ENCODE data around the gene GNAQ. TPM values are rescaled to one million over a fixed set of nuclear protein-coding genes. Genes with fewer than 3 reads are reported as not detected.
A peak's percentile ranks its signal among the peaks of the same experiment; 100 is the strongest.
"Not testable (repeated sequence)": the region's sequence is repeated elsewhere in the genome, so short reads cannot be mapped to it uniquely, and the experiment has no call there.

GNAQ gene
- total RNA-seq, 2 donors from 2014 or later = 84.1 to 86.5 TPM

DNA sequence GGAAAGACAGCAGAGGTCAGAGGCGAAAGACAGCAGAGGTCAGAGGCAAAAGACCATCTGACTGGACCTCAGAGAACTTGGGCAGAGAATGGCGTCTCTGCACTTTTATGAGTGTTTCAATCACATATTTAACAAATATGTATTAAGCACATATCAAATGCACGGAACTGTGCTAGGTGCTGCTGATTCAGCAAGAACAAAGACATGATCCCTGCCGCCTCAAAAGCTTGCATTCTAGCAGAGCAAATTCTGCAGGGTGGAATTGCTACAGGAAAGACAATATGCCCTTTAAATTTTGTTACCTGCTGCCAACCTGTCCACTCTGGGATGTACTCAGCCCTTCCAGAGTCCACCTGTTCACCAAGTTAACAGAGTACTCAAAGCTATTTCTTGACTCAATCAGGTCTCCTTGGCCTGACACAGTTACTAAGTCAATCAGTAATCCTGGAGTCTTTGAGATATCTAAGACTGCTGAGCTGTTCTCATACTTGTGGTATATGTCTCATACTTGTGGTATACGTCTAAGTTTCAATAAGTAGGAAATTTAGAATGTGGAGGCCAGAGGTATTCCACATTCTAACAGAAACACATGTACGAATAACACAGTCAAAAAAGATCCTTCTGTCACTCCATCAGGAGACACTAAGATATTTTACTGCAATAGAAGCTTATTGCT is 131.8 kb downstream of the GNAQ start:
- intact Hi-C loops (cut with DNase I, micrococcal nuclease) = no loop called here
- ATAC-seq = peak; percentile 18
- DNase-seq = no peak

DNA sequence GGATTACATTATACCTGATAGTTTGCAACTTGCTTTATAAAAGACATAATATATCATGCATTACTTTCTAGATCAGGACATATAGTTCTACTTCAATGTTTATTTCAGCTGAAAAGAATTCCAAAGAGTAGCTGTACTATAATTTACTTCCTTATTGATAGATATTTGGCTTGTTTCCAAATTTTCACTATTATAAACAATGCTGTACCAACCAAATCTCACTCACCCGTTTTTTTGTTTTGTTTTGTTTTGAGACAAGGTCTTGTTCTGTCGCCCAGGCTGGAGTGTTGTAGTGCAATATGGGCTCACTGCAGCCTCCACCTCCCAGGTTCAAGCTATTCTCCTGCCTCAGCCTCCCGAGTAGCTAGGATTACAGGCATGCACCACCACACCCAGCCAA is 132.7 kb downstream of the GNAQ start:
- intact Hi-C loops (cut with DNase I, micrococcal nuclease) = no loop called here
- peak; percentile 32 for ATAC-seq
- no peak for DNase-seq

DNA sequence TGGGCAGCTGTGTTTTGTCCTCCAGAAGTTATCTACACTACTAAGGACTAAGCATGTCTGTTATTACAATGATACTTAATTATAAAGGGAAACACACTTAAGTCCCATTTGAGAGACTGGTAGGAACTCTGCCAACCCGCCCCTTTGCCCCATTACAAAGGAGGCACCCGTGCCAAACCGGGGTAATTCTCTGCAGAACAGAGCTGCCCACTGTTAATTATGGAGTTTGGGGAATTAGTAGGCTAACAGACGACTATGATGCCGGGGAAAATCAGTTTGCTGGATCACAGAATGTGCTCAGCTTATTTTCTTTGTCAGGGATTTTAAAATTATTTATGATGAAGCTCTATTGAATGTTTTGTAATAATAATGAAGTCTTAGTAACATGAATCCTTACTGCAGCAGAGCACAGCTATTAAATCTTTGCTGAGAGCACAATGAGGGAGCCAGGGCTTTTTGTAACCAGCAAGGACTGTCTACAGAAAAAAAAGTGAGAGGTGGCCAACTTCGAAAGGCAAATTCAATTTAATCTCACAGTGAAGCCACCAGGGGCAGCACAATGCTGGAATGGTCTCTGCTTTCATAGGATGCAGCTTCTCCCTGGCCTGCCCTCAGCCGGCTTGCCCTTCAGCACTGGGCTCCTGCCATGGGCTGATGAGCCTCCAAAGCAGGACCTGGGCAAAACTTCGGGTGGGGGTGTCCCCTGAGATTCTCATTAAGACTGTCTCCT is 134.5 kb downstream of the GNAQ start:
- intact Hi-C loops (cut with DNase I, micrococcal nuclease) = no loop called here
- ATAC-seq (peak; percentile 29), DNase-seq (no peak)

DNA sequence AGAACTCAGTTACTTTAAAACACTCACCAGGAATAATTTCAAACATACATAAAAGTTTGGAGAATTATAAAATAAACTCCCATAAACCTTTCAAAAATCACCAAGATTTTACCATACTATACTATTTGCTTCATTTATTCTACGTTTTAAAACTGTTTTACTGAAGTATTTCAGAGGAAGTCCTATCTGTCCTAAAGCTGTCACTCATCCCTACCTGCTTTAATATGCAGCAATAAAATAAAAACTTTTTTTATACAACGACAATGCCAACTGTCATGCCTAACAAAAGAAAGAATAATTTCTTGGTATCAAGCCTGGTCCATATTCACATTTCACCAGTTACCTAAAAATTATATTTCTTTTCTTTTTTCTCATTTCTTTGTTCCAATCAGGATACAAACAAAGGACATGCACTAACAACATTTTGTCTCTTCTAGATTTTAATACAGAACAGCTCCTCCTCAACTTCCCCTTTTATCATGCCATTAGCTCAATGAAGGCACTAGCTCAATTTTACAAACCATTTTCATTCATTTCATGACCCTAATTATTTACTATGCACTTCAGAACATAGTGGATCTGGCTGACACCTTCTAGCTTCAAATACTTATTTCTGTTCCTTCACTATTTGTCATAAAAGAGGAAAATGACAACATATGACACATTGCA is 135.2 kb downstream of the GNAQ start:
- DNase-seq (no peak), ATAC-seq (no peak)
- intact Hi-C loops (cut with DNase I, micrococcal nuclease) = no loop called here

DNA sequence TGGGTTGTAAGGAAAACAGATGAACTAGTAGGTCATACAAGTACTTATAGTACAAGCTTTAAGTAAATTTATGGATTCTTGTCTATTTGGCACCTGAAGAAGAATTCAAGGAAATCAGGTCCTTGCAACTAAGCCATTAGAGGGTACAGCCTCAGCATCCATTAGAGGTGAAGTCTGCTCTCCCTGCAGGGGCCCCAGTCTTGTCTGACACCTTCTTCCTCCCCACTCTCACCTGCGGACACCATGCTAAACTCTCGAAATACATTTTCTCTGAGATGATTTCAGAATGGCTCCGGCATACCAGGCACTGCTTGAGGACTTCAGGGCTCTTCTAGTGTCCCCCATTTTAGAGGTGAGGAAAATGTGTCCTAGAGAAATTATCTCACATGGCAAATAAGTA is 137.9 kb downstream of the GNAQ start:
- no peak for DNase-seq
- intact Hi-C loops (cut with DNase I, micrococcal nuclease) = no loop called here
- no peak for ATAC-seq

DNA sequence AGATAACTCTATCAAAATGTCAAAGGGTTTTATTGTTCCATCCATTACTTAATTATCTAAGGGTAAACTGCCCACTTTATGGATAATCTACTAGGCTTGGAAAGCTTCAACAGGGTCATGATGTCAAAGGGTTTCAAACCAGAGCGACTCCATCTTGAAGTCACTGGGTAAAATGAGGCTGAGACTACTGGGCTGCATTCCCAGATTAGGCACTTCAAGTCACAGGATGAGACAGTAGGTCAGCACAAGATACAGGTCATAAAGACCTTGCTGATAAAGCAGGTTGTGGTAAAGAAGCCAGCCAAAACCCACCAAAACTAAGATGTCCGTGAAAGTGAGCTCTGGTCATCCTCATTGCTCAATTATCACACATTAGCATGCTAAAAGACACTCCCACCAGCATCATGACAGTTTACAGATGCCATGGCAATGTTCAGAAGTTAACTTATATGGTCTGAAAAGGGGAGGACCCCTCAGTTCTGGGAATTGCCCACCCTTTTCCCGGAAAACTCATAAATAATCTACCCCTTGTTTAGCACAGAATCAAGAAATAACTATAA is 138.6 kb downstream of the GNAQ start:
- DNase-seq = no peak
- no peak for ATAC-seq
- intact Hi-C loops (cut with DNase I, micrococcal nuclease) = no loop called here

DNA sequence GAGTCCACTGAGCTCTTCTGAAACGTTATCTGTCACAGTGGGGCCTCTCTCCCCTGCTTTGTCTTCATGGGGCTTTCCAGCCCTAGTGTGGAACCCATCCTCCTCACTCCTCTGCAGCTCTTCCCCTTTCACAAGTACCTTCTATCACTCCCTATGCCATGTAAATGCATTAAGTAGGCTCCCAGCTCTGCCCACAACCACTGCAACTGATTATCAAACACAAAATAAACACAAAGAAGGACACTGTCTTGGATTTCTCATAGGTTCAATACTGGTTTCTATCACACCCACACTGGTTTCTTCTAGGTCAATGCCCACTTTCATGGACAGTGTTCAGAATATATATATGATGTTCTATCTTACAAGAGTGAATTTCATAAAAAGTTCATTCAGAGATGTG is 139.4 kb downstream of the GNAQ start:
- DNase-seq = no peak
- intact Hi-C loops (cut with DNase I, micrococcal nuclease) = no loop called here
- no peak for ATAC-seq

DNA sequence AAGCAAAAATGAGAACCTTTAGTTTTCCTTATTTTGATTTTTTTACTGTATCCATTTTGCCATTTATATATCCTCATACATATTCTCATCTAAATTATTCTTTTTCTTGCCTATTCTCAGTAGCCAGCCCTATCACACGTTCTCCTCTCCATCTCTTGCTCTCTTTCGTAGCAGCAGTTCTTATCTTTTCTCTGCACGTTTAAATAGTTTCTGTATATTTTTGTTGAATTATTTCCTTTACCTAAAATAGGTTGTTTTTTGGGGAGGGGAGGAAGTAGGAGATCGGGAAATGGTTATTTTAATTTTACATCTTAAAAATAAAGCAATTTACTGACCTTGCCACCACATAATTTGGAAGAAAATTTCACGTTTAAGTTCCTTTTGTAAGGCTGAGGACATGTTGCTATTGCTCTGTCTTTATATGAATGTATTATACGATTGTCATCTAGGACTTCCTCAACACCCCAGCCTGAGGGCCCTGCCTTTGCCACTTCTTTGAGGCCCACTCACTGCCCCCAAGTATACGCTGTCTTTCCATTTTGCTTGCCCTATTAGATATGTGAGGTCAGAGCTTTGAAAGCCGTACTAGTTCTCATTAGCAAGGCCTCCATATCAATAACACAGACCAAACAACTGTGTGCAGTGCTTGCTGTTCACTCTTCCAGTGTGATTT is 140.3 kb downstream of the GNAQ start:
- ATAC-seq = no peak
- intact Hi-C loops (cut with DNase I, micrococcal nuclease) = no loop called here
- DNase-seq = no peak

DNA sequence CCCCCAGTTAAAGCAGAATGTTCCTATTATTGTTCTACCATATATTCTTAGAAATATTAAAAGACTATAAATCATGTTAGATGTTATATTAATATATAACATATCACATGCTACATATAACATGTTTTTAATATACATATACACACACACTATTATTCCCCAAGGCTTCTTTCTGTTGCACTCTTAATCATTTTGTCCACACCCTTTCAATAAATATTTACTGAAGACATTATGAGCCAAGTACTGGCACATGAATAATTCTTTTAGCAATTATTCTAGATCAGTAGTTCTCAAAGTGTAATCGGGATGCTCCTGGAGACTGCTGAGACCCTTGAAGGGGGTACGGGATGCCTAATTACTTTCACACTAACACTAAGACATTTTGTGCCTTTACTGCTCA is 143.9 kb downstream of the GNAQ start:
- DNase-seq (no peak), ATAC-seq (no peak)
- intact Hi-C loops (cut with DNase I, micrococcal nuclease) = no loop called here

DNA sequence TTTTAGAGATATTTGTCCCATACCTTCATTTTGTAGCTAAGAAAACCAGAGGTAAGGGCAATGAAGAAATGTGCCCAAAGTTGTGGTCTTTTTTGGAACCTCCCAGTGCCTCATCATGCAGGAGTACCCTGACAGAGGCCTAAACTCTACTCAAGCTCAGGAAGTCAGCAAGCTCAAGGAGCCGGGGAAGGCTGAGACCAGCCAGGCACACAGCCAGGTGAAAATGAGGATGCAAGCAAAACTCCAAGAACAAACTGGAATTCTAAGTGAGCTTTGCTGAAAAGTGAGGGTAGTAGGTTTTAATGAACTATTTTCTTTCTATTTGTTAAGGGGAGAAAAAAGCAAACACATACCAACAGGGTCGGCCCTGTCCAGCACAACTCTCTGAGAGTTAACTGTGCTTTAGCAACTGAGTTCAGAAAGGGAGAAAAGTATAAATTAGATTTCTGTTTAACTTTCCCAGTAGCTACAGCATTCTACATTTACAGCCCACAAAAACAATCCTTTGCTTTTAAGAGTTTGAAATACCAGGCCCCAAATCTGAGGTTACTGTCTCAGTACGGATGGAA is 146.4 kb downstream of the GNAQ start:
- intact Hi-C loops (cut with DNase I, micrococcal nuclease) = no loop called here
- no peak for DNase-seq
- ATAC-seq = no peak

DNA sequence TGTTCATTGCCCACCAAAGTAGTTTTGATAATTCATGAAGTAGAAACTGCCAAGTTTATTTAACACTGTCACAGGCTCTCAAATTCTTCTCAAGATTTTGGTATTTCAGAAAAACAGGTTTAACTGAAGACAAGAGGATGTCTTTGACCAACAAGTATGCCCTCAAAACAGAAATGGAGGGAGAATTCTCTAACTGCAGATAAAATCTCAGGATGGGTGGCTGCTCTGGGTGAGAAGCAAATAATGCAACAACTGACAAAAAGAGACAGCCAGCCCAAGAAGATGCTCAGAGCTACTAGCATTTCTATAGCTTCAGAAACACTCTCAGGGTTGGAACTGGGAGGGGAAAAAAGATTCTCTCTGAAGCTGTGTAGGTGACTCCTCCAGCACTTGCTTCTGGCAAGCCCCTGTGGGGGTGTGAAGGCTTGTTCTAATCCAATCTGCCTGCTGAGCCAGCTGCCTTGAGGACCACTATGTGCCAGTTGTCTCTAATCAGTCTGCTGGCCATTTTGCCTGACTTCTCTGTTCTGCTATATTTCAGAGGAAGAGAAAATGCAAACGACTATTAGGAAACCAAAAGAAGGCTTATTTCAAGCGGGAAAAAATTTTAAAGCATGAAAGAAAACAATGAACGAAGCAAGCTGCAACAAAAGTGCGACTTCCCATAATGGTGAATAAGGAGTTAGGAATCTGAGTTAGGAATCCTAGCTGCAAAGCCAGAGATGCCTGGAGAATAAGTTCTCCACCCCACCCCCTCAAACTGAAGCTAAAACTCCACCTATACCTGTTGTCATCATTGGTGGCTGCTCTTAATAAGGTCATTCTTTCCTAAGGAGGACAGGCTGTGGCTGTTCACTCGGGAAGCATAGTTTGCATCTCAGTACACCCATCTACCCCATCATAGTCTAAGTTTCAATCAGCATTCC is 147.5 kb downstream of the GNAQ start:
- intact Hi-C loops (cut with DNase I, micrococcal nuclease) = no loop called here
- ATAC-seq (no peak), DNase-seq (no peak)

DNA sequence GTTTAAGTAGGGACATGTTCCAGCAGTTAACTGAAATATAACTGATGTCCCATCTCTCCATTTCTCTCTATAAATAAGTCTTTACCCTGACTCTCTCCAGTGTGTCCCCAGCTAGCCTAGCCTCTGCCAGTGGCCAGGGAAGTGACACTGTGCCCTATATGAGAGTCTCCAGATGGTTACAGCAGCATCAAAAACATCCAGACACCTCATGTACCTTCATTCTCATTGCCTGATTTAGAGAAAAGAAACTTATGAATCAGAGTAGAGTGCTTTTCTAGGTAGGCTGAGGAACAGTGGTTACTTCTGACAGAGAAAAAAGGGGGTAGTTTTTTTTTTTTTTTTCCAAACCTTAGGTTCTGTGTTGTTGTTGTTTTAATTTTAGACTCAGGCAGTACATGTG is 148.5 kb downstream of the GNAQ start:
- ATAC-seq (no peak), DNase-seq (no peak)
- intact Hi-C loops (cut with DNase I, micrococcal nuclease) = no loop called here

DNA sequence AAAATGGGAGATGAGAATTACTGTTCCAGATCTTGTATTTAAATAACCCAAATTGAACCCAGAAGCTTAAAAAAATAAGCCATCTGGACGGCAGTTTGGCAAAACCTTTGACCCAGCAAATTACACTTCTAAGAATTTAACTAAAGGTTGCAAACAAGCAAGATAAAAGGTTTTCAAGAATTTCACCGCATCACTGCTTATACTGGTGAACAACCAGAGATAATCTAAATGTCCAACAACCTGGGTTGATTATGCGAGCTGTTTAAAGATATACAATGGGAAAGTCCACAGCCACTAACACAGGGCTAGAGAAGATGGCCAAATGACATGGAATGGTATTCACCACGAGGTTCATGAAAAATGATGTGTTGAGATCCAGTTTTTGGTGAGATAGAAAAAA is 149.3 kb downstream of the GNAQ start:
- intact Hi-C loops (cut with DNase I, micrococcal nuclease) = no loop called here
- no peak for ATAC-seq
- DNase-seq = no peak

DNA sequence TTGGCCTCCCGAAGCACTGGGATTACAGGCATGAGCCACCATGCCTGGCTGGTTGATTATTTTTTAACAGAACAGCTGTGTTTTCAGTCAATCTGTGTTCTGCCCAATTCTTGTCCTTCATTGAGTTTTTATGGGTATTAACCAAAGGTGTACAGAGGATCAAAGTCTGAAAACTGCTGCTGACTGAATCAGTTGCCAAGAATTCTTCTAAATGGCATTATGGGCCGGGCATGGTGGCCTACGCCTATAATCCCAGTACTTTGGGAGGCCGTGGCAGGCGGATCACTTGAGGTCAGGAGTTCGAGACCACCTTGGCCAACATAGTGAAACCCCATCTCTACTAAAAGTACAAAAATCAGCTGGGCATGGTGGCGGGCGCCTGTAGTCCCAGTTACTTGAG is 150.0 kb downstream of the GNAQ start:
- DNase-seq = peak; percentile 57 to 68
- intact Hi-C loops (cut with DNase I, micrococcal nuclease) = not testable (repeated sequence)
- peak; percentile 87 for ATAC-seq

DNA sequence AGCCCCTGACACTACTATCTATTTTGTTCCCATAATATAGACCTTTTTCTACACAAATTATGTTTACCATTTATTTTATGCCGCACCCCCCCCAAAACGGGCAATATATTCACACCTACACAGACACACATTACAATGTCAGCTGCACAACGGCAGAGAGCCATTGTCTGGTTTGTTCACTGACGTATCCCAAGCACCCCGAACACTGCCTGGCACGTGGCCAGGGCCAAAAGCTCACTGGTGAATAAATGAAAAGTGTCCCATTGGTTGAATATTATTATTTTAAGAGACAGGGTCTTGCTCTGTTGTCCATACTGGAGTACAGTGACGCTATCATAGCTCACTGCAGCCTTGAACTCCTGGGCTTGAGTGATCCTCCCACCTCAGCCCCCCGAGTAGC is 150.5 kb downstream of the GNAQ start:
- DNase-seq (peak in 1 of 2 donors; percentile 40), ATAC-seq (no peak)
- intact Hi-C loops (cut with DNase I, micrococcal nuclease) = no loop called here

DNA sequence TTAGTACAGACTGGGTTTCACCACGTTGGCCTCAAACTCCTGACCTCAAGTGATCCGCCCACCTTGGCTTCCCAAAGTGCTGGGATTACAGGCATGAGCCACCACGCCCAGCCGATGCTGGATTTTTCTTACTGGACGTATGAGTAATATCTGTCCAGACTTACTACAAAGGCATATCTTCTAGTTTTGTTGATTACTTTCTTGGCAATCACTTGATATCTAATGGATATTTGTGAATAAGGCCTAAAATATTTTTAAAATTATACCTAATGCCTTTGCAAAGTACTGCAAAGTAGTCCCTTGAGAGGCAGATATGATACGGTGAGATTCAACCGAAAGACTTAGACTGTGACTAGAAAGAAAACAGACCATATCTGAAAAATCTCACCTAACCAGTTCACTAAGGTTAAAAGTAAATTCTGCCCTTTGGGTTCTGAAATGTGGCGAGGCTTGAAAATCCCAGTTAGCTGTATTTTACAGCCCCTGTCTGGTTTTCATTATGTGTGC is 152.1 kb downstream of the GNAQ start:
- ATAC-seq = peak; percentile 60
- intact Hi-C loops (cut with DNase I, micrococcal nuclease) = no loop called here
- peak; percentile 54 to 61 for DNase-seq

DNA sequence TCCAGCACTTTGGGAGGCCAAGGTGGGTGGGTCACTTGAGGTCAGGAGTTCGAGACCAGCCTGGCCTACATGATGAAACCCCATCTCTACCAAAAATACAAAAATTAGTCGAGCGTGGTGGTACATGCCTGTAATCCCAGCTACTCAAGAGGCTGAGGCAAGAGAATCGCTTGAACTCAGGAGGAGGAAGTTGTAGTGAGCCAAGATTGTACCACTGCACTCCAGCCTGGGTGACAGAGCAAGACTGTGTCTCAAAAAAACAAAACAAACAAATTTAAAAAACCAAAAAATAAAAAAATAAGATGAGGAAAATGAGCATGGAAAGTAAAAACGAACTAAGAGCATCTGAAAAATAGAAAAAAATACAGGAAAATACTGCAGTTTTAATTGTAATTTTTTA is 152.8 kb downstream of the GNAQ start:
- intact Hi-C loops (cut with DNase I, micrococcal nuclease); DNase-seq; ATAC-seq: not testable (repeated sequence)

DNA sequence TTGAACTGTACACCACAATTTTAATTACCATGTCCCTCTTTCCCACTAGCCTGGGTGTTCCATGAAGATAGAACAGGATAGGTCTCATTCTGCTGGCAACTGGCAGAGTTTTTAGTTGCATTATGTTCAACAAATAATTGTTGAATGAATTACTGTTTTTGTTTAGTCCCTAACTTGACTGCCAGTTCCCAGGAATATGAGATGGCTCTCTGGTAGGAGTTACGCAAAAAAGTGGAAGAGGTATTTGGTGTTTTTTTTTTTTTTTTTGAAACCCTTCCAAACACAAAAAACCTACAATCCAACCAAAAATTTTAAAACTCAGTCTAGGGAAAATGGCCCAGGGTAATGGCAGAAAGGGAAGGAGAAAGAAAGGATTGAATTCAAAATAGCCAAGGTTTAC is 153.6 kb downstream of the GNAQ start:
- DNase-seq = no peak
- ATAC-seq = no peak
- intact Hi-C loops (cut with DNase I, micrococcal nuclease) = no loop called here
